Measurements from ENCODE around the gene NFE2L1. TPM values are rescaled to one million over a fixed set of nuclear protein-coding genes. Genes with fewer than 3 reads are reported as not detected.

NFE2L1 gene
- total RNA-seq, 2 experiments from 2014 or later = 53.2 to 65.9 TPM

DNA sequence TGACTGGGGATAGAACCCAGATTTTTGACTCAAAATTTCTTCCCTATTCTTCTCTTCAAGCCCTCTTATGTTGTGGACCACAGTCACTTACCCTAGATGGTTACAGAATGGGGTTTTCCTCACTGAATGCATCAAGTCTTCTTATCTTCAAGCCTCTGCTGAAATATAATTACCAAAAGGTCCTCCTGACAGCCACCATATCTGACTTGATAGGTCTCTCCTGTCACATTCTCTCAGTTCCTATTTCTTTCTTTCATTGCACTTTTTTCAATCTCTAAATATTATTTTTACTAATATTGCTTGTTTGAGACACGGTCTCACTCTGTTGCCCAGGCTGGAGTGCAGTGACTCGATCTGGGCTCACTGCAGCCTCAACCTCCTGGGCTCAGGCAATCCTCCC lies 9.5 kb upstream of the NFE2L1 start:
- CTCF ChIA-PET = interaction anchor here (0.9 to 1.1 kb wide), 2 partner anchors 9 to 14 kb away, joined by 3 read pairs; partner anchors contain the start of gene NFE2L1
- Mint-ChIP-seq H3K36me3 (ENCODE audit: low read depth) (no peaks in the 10 kb centered on the region), H3K27ac (no peak overlapping the region), H3K9me3 (no peaks in the 10 kb centered on the region), H3K27me3 (peaks cover 27% of the 10 kb centered on the region), H3K4me3 (no peak overlapping the region), H3K4me1 (peaks cover 23% of the 10 kb centered on the region)
- POLR2A ChIA-PET = no interaction called here
- no peak for DNase-seq

DNA sequence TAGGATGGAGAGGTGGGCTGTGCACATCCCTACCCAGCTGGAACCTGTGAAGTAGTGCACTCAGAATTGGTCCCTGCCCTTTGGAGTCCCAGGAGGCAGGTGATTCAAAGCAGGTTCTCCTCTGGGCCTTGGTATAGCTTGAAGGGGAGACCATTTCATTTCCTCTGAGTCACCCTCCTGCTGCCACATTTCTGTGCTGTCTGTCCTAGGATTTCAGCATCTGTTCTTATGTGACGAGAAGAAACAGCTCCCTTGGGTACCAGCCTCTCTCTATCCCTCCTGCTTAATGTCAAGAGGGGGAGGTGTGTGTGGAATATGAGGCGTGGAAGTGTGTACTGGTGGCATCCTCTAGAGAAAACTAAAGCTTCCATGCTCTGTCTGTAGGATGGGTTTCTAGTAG lies 5.0 kb upstream of the NFE2L1 start:
- peaks cover 27% of the 10 kb centered on the region for H3K4me1 Mint-ChIP-seq

DNA sequence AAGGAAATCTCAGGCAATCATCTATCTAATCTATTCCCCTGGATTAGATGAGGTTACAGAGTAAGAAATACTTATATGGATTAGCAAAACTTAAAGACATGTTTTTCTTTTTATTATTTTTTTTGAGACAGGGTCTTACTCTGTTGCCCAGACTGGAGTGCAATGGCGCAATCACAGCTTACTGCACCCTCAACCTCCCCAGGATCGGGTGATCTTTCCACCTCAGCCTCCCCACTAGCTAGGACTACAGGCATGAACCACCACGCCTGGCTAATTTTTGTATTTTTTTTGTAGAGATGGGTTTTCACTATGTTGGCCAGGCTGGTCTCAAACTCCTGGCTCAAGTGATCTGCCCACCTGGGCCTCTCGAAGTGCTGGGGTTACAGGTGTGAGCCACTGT lies 3.3 kb upstream of the NFE2L1 start:
- ChIA-PET POLR2A (no interaction called here), CTCF (interaction anchor here (0.9 to 2.4 kb wide), 5 partner anchors 9 to 30 kb away, joined by 3 to 10 read pairs (median 8); no protein-coding TSS in a partner anchor)
- H3K27ac Mint-ChIP-seq = no peak overlapping the region

More for the DNA sequence above, 5.0 kb upstream of the NFE2L1 start:
- POLR2A ChIA-PET = no interaction called here
- Mint-ChIP-seq H3K27me3 (peaks cover 11% of the 10 kb centered on the region), H3K27ac (no peak overlapping the region), H3K9me3 (no peaks in the 10 kb centered on the region), H3K36me3 (ENCODE audit: low read depth) (no peaks in the 10 kb centered on the region), H3K4me3 (no peak overlapping the region)
- DNase-seq = no peak
- CTCF ChIA-PET = interaction anchor here (0.5 to 2.4 kb wide), 6 partner anchors 8 to 164 kb away, joined by 3 to 10 read pairs (median 7); no protein-coding TSS in a partner anchor

DNA sequence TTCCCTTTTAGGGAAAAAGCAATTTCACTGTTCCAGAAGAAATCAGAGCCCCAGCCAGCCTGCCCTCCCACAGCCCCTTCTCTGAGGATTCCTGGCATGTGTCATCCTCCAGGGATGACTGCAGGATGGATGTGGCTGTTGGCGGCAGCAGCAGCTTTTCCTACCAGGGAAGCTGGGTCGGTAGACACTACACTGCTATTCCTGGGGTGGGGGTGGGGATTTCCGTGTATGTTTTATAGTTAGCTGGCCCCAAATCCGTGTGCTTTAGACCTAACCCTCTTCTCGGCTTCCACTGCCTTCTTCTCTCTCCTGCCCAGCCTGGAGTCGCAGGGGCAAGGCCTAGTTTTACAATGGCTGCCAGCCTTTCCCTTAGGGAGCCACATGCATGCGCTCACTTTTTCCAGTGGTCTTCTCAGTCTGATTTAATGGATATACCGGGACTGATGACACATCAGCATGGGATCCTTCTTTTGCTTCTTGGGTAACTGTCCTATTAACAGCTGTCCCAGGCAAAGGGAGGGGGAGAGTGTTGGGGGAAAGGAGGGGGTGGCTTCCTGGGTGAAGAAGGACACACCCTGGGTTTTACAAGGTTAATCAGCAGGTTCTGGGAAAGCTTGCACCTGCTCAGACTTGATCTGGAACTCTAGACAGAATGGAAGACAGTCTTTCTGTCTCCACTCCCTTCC lies 2.7 kb upstream of the NFE2L1 start:
- ChIA-PET POLR2A (no interaction called here), CTCF (interaction anchor here (0.9 to 5.2 kb wide), 4 partner anchors 9 to 30 kb away, joined by 3 to 39 read pairs (median 6); no protein-coding TSS in a partner anchor)
- H3K4me1 Mint-ChIP-seq = peaks cover 37% of the 10 kb centered on the region
- H3K27ac Mint-ChIP-seq = peak overlapping the region; percentile 15
- no peaks in the 10 kb centered on the region for H3K27me3 Mint-ChIP-seq
- no peaks in the 10 kb centered on the region for H3K9me3 Mint-ChIP-seq
- no peak overlapping the region for H3K4me3 Mint-ChIP-seq
- no peak for DNase-seq
- peaks cover 9% of the 10 kb centered on the region for H3K36me3 Mint-ChIP-seq (ENCODE audit: low read depth)

More for the DNA sequence above, 3.3 kb upstream of the NFE2L1 start:
- Mint-ChIP-seq H3K27me3 (no peaks in the 10 kb centered on the region), H3K9me3 (no peaks in the 10 kb centered on the region), H3K4me3 (no peak overlapping the region), H3K4me1 (peaks cover 31% of the 10 kb centered on the region), H3K36me3 (ENCODE audit: low read depth) (peaks cover 5% of the 10 kb centered on the region)
- no peak for DNase-seq

DNA sequence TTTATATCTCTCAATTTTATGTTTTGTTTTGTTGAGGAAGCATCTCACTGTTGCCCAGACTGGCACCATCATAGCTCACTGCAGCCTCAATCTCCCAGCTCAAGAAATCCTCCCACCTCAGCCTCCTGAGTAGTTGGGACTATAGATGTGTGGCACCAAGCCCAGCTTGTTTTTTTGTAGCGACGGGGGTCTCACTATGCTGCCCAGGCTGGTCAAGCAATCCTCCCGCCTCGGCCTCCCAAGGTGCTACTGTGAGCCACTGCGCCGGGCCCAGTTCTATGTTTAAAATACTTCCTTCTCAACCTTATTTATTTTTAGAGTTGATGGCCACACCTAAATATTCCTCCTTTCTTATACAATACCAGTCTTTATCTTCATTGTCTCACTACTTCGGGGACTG lies 1.9 kb upstream of the NFE2L1 start:
- Mint-ChIP-seq H3K27ac (peak overlapping the region; percentile 38), H3K9me3 (no peaks in the 10 kb centered on the region), H3K27me3 (no peaks in the 10 kb centered on the region), H3K4me1 (peaks cover 45% of the 10 kb centered on the region), H3K36me3 (ENCODE audit: low read depth) (peaks cover 18% of the 10 kb centered on the region), H3K4me3 (peak overlapping the region; percentile 97)
- DNase-seq = no peak
- ChIA-PET CTCF (interaction anchor here (1.0 to 5.2 kb wide), 7 partner anchors 9 to 147 kb away, joined by 3 to 39 read pairs (median 5); no protein-coding TSS in a partner anchor), POLR2A (no interaction called here)

DNA sequence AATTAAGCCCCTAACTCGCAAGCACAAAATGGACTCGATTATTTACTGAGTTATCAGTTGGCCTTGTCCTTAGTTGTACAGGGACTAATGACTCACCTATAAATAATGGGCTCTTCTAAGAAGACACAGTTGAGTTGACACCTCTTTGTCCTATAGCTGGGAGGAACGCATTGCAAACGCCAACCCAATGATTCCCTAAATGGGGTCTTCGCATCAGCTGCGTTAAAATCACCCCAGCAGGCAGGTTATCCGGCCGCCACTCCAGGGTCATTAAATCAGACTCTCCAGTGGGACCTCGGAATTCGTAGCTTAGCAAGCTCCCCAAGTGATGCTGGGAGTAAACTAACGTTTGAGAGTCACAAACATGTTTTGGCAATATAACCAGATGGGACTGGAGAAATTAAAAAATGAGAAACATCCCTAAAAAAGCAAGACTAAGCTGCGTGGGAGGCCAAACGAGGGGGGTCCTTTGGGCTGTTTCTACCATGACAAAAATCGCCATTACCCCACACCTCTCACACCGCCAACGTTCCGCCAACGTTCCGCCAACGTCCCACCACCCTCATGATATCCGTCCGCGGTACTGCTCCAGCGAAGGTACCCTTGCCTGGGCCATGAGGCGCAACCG lies 932 bp upstream of the NFE2L1 start:
- POLR2A ChIA-PET = interaction anchor here (0.7 kb wide), 1 partner anchor 12 kb away, joined by 3 read pairs; no protein-coding TSS in a partner anchor
- peak overlapping the region; percentile 94 for H3K27ac Mint-ChIP-seq
- CTCF ChIA-PET = interaction anchor here (0.6 to 5.2 kb wide), 13 partner anchors 9 to 146 kb away, joined by 3 to 39 read pairs (median 4); no protein-coding TSS in a partner anchor
- no peak for DNase-seq
- H3K4me1 Mint-ChIP-seq = peaks cover 51% of the 10 kb centered on the region
- peaks cover 26% of the 10 kb centered on the region for H3K36me3 Mint-ChIP-seq (ENCODE audit: low read depth)
- peak overlapping the region; percentile 97 for H3K4me3 Mint-ChIP-seq
- H3K9me3 Mint-ChIP-seq = no peaks in the 10 kb centered on the region
- no peaks in the 10 kb centered on the region for H3K27me3 Mint-ChIP-seq

DNA sequence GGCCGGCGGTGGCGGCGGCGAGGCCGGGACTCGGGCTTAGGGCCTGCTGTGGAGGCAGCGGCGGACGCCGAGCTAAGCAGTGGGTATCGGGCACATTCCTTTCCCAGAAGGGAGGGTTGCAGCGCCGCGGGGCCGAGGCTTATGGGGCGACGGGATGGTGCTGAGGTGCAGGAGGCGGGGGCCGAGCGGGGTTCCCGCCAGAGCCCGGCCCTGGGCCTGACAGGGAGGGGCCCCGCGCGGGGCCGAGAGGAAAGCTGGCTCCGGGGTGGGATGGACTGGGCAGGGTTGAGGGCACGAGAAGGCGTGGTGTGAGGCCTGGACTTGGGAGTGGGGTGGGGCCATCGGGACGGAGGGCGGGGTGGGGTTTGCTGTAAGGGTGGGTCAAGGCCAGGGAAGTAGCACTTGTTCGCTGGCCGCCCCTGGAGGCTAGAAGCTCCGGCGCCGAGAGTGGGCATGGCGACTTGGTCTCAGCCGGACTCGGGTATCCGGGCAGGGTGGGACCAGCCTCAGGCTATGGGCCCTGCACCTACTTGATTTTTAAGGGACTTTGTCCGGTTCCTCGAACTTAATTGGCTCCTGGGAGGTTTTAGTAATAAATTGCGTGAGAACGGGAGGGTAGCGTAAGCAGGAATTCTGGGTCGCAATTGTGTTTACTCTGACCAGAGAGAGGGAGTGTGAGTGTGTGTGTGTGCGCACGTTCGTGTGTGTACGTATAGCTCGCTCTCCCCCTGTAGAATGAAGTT lies 396 bp downstream of the NFE2L1 start:
- CTCF ChIA-PET = interaction anchor here (0.6 to 5.2 kb wide), 17 partner anchors 10 to 584 kb away, joined by 3 to 39 read pairs (median 3); partner anchors contain the start of gene HOXB5
- H3K4me1 Mint-ChIP-seq = peaks cover 61% of the 10 kb centered on the region

DNA sequence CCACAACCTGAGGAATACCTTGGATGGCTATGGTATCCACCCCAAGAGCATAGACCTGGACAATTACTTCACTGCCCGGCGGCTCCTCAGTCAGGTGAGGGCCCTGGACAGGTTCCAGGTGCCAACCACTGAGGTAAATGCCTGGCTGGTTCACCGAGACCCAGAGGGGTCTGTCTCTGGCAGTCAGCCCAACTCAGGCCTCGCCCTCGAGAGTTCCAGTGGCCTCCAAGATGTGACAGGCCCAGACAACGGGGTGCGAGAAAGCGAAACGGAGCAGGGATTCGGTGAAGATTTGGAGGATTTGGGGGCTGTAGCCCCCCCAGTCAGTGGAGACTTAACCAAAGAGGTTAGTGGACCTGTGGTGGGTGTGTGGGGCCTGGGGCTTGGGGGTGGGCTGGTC lies 3.1 kb downstream of the NFE2L1 start:
- peak overlapping the region; percentile 39 for H3K27ac Mint-ChIP-seq
- H3K4me3 Mint-ChIP-seq = no peak overlapping the region
- ChIA-PET CTCF (interaction anchor here (1.5 kb wide), 2 partner anchors 17 to 34 kb away, joined by 4 to 7 read pairs; no protein-coding TSS in a partner anchor), POLR2A (no interaction called here)
- peaks cover 72% of the 10 kb centered on the region for H3K4me1 Mint-ChIP-seq
- H3K27me3 Mint-ChIP-seq = no peaks in the 10 kb centered on the region
- DNase-seq = no peak
- no peaks in the 10 kb centered on the region for H3K9me3 Mint-ChIP-seq
- peaks cover 44% of the 10 kb centered on the region for H3K36me3 Mint-ChIP-seq (ENCODE audit: low read depth)

More for the DNA sequence above, 396 bp downstream of the NFE2L1 start:
- Mint-ChIP-seq H3K27ac (peak overlapping the region; percentile 94), H3K4me3 (peak overlapping the region; percentile 97), H3K36me3 (ENCODE audit: low read depth) (peaks cover 33% of the 10 kb centered on the region), H3K9me3 (no peaks in the 10 kb centered on the region), H3K27me3 (no peaks in the 10 kb centered on the region)
- DNase-seq = peak; percentile 33
- POLR2A ChIA-PET = interaction anchor here (0.6 to 1.0 kb wide), 2 partner anchors 18 to 383 kb away, joined by 3 read pairs; no protein-coding TSS in a partner anchor

DNA sequence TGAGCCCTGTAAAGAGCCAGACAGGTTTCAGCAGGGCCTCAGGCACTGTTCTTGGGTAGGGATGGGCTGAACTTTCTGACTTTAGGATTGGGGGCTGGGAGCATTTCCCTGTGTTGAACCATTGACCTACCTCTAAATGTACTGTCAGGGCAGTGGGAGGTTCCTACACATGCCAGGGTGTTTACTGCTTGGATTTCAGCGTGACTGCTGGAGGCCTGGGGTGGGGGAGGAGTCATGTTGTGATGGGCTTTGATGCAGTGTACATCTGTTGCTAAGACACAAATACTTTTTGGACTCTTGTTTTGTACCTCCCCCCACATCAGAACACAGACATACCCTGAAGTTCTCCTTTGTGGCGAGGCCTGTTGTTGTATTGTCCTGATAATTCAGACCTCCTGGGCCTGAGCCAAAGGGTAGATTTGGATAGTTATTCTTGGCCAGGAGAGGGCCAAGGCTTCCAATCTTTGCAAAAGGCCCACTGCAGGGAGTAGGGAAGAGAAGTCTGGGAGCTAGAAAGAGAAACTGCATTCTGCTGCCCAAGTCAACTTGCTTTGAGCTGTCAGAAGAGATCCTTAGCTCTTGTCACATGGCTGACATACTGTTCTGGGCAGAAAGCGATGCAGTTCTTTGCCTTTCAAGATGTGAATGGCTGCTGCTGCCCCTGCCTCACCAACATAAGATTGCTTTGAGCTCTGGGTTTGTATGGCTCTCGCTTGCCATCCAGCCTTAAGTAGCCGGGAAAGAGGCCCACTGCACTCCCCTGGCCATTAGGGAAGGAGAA lies 3.7 kb downstream of the NFE2L1 start:
- no peak for DNase-seq
- ChIA-PET POLR2A (no interaction called here), CTCF (interaction anchor here (0.7 to 1.6 kb wide), 3 partner anchors 8 to 26 kb away, joined by 3 to 5 read pairs (median 3); no protein-coding TSS in a partner anchor)
- H3K4me3 Mint-ChIP-seq = no peak overlapping the region
- H3K9me3 Mint-ChIP-seq = no peaks in the 10 kb centered on the region
- H3K36me3 Mint-ChIP-seq (ENCODE audit: low read depth) = peaks cover 49% of the 10 kb centered on the region
- no peaks in the 10 kb centered on the region for H3K27me3 Mint-ChIP-seq
- H3K27ac Mint-ChIP-seq = peak overlapping the region; percentile 39
- peaks cover 70% of the 10 kb centered on the region for H3K4me1 Mint-ChIP-seq

DNA sequence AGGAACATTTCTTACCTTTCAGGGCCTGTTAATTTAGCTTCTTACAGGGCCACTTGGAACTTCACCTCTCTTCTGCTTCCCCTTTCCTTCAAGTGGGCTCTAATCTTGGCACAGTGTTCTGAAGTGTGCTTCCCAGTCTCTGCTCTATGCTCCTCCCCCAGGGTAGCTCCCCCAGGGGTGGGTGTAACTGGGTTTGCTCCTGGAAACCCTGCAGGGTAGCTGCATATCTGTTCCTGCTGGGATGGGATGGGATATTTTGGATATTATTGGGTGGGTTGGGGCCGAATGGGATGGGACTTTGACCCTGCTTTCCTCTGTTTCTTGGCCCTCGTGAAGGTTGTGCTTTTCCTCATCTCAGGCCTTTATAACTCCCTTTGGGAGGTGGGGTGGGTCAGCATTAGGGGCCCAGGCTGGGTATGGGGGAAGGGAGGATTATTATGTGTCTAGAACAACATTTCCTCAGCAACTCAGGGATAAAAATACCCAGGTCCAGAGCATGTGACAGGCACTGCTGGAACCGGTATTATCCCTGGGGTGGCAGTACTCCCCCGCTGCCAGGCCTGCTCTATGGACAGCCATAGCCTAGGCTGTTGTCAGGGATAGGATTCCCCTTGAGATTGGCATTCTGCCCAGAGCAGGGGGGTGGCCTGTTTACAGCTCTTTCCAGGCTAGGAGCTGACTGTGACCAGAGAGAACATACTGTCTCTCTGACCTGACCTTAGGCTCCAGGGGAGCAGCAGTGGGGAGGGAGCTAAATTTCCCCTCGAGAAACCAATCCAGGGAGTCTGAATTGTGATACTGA lies 5.0 kb downstream of the NFE2L1 start:
- ChIA-PET CTCF (interaction anchor here (0.7 to 1.6 kb wide), 4 partner anchors 12 to 32 kb away, joined by 3 to 5 read pairs (median 3); no protein-coding TSS in a partner anchor), POLR2A (interaction anchor here (0.6 kb wide), 2 partner anchors 28 to 59 kb away, joined by 3 read pairs; no protein-coding TSS in a partner anchor)
- peak overlapping the region; percentile 67 for H3K27ac Mint-ChIP-seq
- no peak overlapping the region for H3K4me3 Mint-ChIP-seq
- peaks cover 68% of the 10 kb centered on the region for H3K4me1 Mint-ChIP-seq
- no peak for DNase-seq
- H3K36me3 Mint-ChIP-seq (ENCODE audit: low read depth) = peaks cover 52% of the 10 kb centered on the region
- no peaks in the 10 kb centered on the region for H3K9me3 Mint-ChIP-seq
- no peaks in the 10 kb centered on the region for H3K27me3 Mint-ChIP-seq

DNA sequence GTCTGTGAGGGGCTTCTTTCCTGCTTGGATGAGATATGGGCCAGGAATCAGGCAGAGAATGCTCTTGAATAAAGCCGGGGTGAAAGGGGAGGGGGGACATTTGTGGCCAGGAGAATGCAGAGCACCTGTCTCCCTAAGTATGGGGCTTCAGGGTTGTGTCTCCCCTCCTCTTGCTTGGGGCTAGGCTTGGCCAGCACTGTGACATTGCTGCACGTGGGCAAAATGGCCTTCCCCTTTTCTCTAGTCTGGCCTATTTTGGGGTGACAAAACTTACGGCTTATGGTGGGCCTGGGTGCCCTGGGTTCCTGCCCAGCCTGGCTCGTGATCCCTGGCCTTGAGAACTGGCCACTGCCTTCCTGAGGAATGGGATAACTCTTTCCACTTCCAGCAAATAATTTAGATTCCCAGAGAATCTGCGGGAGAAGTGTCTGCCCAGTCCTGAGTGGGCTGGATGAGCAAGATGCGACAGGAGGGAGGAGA lies 5.6 kb downstream of the NFE2L1 start:
- DNase-seq = no peak
- no peak overlapping the region for H3K4me3 Mint-ChIP-seq
- no peak overlapping the region for H3K27ac Mint-ChIP-seq
- peaks cover 58% of the 10 kb centered on the region for H3K36me3 Mint-ChIP-seq (ENCODE audit: low read depth)
- CTCF ChIA-PET = interaction anchor here (1.2 to 1.6 kb wide), 2 partner anchors 28 to 33 kb away, joined by 3 to 5 read pairs; no protein-coding TSS in a partner anchor
- no peaks in the 10 kb centered on the region for H3K27me3 Mint-ChIP-seq
- POLR2A ChIA-PET = interaction anchor here (0.6 kb wide), 1 partner anchor 59 kb away, joined by 3 read pairs; no protein-coding TSS in a partner anchor
- H3K9me3 Mint-ChIP-seq = no peaks in the 10 kb centered on the region
- H3K4me1 Mint-ChIP-seq = peaks cover 68% of the 10 kb centered on the region
